ES-I3 (cell line): ENCODE measurements around the gene SORCS3.

Source experiments
- H3K36me3 ChIP-seq: 2 replicates; pipeline ENCODE4 v1.6.1; 2013; ENCODE audit warnings: mild to moderate bottlenecking, low read length, control low read depth, moderate library complexity; ENCODE audit not compliant: insufficient read depth
- H3K4me1 ChIP-seq: 2 replicates; pipeline ENCODE4 v1.6.1; 2013; ENCODE audit warnings: mild to moderate bottlenecking, control low read depth, low read length; ENCODE audit not compliant: insufficient read depth
- H3K9ac ChIP-seq: 2 replicates; pipeline ENCODE4 v1.6.1; 2013; ENCODE audit warnings: low read depth, mild to moderate bottlenecking, low read length, moderate library complexity
- H3K9me3 ChIP-seq: 2 replicates; pipeline ENCODE4 v1.6.1; 2013; ENCODE audit warnings: mild to moderate bottlenecking, low read length, moderate library complexity; ENCODE audit not compliant: control insufficient read depth, insufficient read depth

The SORCS3 gene

DNA sequence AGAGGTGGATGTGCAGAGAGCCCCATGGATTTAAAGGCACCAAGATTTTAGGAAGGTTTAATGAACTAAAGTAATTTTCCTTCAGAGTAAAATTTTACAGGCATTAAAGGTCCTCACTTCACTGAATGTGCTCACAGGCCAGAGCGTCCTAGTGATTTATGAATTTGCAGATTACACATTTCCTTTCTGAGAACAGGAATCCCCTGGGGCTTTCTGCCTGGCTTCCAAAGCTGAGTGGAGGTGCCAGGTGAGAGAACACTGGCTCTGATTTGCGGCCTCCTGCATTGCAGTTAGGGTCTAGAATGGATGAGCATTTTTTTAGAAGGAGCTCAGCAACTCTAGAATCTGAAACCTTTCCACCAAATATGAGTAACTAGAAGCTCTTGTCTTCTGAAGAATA lies 194.3 kb downstream of the SORCS3 start:
- Histone ChIP-seq H3K9ac (no peak overlapping the region), H3K4me1 (no peaks in the 10 kb centered on the region), H3K36me3 (no peaks in the 10 kb centered on the region), H3K9me3 (no peaks in the 10 kb centered on the region)

- Histone ChIP-seq H3K9ac (no peak overlapping the region), H3K36me3 (no peaks in the 10 kb centered on the region), H3K4me1 (no peaks in the 10 kb centered on the region), H3K9me3 (no peaks in the 10 kb centered on the region)
These were observed 201.6 kb downstream of the SORCS3 start for GRCh38 chr10:104842704-104843103.

- Histone ChIP-seq H3K9me3 (no peaks in the 10 kb centered on the region), H3K36me3 (no peaks in the 10 kb centered on the region), H3K4me1 (no peaks in the 10 kb centered on the region), H3K9ac (no peak overlapping the region)
These were observed 203.0 kb downstream of the SORCS3 start for GRCh38 chr10:104844073-104844472.

DNA sequence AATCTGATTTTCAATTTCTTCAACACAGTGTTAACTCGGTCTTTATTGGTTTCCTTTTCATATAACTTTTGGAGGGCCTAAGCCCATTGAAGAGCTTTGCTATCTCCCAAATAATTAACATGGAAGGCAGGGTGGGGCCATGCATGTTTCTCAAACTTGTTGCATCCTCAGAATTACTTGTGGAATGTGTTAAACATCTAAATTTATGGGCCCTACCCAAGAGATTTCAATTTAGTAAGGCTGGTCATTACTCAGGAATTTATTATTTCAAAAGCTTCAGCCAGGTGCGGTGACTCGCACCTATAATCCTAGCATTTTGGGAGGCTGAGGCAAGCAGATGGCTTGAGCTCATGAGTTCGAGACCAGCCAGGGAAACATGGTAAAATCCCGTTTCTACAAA lies 208.9 kb downstream of the SORCS3 start:
- Histone ChIP-seq H3K9ac (no peak overlapping the region), H3K36me3 (no peaks in the 10 kb centered on the region), H3K4me1 (no peaks in the 10 kb centered on the region), H3K9me3 (no peaks in the 10 kb centered on the region)

DNA sequence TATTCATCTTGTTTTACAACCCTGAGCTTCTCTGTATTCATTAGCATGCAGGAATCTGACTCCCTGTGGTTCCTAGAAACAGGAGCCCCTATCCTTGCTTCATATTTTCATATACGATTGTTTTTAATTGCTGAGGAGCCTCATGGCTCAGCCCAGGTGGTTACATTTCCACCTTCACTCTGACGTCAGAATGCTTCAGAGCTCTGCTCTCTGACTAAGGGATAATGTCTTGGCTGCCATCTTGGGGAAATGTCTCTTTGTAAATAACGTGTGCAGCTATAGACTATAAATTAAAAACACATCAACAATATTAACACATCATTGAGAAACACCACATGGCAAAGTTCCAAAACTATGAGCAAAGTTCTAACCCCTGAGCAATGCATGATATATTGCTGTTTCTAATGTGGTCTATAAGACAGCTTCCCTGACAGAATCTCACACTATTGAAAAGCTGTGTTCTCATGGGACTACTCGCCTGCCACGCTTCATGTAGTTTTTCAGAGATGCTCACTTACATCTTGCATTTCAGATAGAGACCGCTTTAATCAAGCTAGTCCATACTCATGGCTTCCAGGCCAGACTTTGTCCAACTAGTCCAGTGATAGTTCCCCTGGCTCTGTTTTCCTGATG lies 227.0 kb downstream of the SORCS3 start:
- Histone ChIP-seq H3K4me1 (peaks cover 3% of the 10 kb centered on the region; the same call in 1 of the 2 replicates), H3K36me3 (no peaks in the 10 kb centered on the region), H3K9me3 (no peaks in the 10 kb centered on the region), H3K9ac (no peak overlapping the region)

- Histone ChIP-seq H3K36me3 (no peaks in the 10 kb centered on the region), H3K4me1 (peaks cover 3% of the 10 kb centered on the region; the same call in 1 of the 2 replicates), H3K9ac (no peak overlapping the region), H3K9me3 (no peaks in the 10 kb centered on the region)
These were observed 231.6 kb downstream of the SORCS3 start for GRCh38 chr10:104872691-104873090.

DNA sequence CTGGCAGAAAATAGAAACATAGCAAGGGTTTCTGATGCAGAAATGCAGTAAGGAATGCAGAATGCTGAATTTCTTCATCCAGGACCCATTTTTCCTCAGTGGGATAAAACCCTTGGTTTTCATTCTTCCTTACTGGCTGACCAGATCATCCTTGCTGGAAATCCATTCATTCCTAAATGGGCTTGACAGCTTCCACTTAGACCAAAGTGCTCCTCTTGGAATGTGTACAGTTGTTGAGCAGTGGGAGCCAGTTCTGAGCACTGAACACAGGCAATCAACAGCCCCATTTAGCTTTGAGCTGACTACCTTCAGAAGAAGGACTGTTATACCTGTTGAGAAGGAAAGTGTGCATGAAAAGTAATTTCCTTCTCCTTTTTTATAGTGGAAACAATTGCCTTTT lies 232.1 kb downstream of the SORCS3 start:
- Histone ChIP-seq H3K36me3 (no peaks in the 10 kb centered on the region), H3K9me3 (no peaks in the 10 kb centered on the region), H3K4me1 (peaks cover 3% of the 10 kb centered on the region; the same call in 1 of the 2 replicates), H3K9ac (no peak overlapping the region)

GRCh38 chr10:104875561-104875960 lies 234.5 kb downstream of the SORCS3 start:
- no peak overlapping the region for H3K9ac ChIP-seq
- H3K4me1 ChIP-seq: peaks cover 3% of the 10 kb centered on the region; the same call in 1 of the 2 replicates
- H3K9me3 ChIP-seq: no peaks in the 10 kb centered on the region
- H3K36me3 ChIP-seq: no peaks in the 10 kb centered on the region

DNA sequence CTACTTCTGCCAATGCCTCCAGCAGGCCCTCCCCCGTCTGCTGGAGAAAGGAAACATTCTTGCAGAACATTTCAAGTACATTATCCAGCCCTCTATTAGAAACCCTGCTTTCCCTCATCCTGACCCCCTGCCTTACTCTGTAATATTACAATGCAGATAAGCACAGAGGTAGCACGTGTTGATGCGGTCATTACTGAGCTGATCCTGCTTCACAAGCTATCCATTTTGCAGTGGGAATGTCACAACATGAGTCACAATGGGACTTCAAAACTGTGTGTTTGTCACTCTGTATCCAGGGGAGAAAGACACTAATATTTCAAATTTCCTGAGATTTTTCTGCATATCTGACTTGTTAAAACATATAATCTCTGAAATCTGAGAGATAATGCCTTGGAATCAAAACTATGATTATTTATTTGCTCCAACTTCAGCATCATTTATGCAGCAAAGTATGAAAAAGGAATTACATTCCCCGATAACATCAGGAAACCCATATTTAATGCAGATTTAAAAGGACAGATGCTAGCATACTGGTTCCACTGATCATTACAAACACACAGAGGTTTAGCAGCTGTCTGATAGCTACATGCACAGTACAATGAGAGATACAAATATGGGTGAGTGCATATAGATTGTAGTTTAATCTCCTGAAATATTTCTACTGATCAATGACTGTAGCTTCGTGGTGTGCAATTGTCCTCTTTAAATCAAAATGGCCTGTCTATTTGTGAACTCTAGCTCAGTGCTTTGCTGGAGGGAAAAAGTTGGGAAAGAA lies 239.7 kb downstream of the SORCS3 start:
- Histone ChIP-seq H3K4me1 (no peaks in the 10 kb centered on the region), H3K9me3 (no peaks in the 10 kb centered on the region), H3K36me3 (no peaks in the 10 kb centered on the region), H3K9ac (no peak overlapping the region)

DNA sequence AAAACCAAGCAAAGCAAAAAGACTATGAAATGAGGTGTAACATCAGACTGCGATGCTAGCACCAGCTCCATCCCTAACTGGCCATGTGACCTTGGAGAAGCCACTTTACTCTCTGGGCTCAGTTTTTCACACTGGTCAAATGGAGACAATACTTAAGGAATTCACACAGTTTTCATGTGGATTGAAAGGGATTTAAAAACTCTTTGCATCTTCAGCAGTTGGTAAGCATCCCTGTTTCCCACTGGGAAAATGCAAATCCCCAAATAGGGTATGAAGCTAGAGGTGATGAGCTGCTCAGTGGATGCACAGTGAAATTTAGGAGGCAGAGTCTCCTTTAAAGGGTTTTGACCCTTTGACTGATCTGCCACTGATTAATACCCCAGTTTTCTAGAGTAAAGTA lies 240.7 kb downstream of the SORCS3 start:
- Histone ChIP-seq H3K9ac (no peak overlapping the region), H3K36me3 (no peaks in the 10 kb centered on the region), H3K9me3 (no peaks in the 10 kb centered on the region), H3K4me1 (no peaks in the 10 kb centered on the region)

GRCh38 chr10:104892879-104893617 lies 252.0 kb downstream of the SORCS3 start:
- Histone ChIP-seq H3K36me3 (no peaks in the 10 kb centered on the region), H3K9me3 (no peaks in the 10 kb centered on the region; the same call in 1 of the 2 replicates), H3K9ac (no peak overlapping the region), H3K4me1 (no peaks in the 10 kb centered on the region)

GRCh38 chr10:104893701-104894100 lies 252.6 kb downstream of the SORCS3 start:
- Histone ChIP-seq H3K4me1 (no peaks in the 10 kb centered on the region), H3K9me3 (no peaks in the 10 kb centered on the region), H3K36me3 (no peaks in the 10 kb centered on the region), H3K9ac (no peak overlapping the region)

DNA sequence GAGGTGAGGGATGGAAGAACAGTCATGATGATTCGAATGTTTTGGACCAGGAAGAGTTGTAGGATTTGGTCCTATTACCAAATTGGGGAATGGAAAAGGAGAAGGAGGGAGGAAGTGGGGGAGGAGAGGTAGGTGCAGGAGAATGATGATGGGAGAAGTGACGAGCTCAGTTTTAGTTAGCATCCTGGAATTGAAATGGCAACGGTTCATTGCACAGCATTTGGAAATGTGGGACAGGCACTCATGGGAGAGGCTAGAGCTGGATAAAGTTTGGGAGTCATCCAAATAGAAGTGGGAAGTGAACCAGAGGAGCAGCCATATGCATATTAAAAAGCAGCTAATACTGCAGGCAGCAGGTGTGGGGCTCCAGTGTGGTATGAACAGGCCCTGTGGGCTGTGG lies 253.6 kb downstream of the SORCS3 start:
- H3K9ac ChIP-seq: no peak overlapping the region

DNA sequence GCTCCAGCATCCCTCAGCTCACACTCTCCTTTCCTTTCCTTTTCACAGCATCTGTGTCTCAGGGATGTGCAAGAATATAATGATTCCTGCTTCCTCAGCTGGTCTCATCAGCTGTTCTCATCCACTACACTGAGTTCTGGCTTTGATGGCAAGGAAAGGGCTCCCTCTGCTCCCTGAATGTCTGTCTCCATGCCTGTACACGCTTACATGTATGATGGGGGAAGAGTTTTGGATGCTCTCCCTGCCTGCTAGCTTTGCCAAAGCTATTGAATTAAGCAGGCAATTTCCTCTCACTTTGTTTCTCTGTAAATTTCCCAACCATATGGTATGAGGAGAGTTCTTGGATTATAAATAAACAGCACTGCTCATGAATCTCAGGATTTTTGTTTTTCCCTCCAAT lies 254.5 kb downstream of the SORCS3 start:
- no peak overlapping the region for H3K9ac ChIP-seq
- H3K9me3 ChIP-seq: no peaks in the 10 kb centered on the region
- H3K4me1 ChIP-seq: no peaks in the 10 kb centered on the region
- no peaks in the 10 kb centered on the region for H3K36me3 ChIP-seq

More for the DNA sequence above, 253.6 kb downstream of the SORCS3 start:
- Histone ChIP-seq H3K4me1 (no peaks in the 10 kb centered on the region), H3K9me3 (no peaks in the 10 kb centered on the region), H3K36me3 (no peaks in the 10 kb centered on the region)
